ENCODE results near the gene EPHB2. TPM values are rescaled to one million over a fixed set of nuclear protein-coding genes. Genes with fewer than 3 reads are reported as not detected.
A peak's percentile ranks its signal among the peaks of the same experiment; 100 is the strongest.
"Not testable (repeated sequence)": the region's sequence is repeated elsewhere in the genome, so short reads cannot be mapped to it uniquely, and the experiment has no call there.

Gene EPHB2
- total RNA-seq, 2 experiments from 2014 or later = not detected

GRCh38 chr1:22696610-22697009, 14.0 kb upstream of the EPHB2 start:
- CTCF ChIA-PET = no interaction called here
- Mint-ChIP-seq H3K4me1 (ENCODE audit: low read depth) (no peaks in the 10 kb centered on the region), H3K27me3 (ENCODE audit: low read depth) (peaks cover 2% of the 10 kb centered on the region), H3K9me3 (ENCODE audit: insufficient read depth) (no peaks in the 10 kb centered on the region), H3K4me3 (no peak overlapping the region), H3K36me3 (ENCODE audit: low read depth) (no peaks in the 10 kb centered on the region), H3K27ac (no peak overlapping the region)
- ATAC-seq = no peak
- DNase-seq = no peak
- POLR2A ChIA-PET = no interaction called here

- peaks cover 5% of the 10 kb centered on the region for H3K27me3 Mint-ChIP-seq (ENCODE audit: low read depth)
- no peaks in the 10 kb centered on the region for H3K36me3 Mint-ChIP-seq (ENCODE audit: low read depth)
- CTCF ChIA-PET = no interaction called here
- H3K4me1 Mint-ChIP-seq (ENCODE audit: low read depth) = no peaks in the 10 kb centered on the region
- POLR2A ChIA-PET = no interaction called here
- no peak for DNase-seq
- H3K4me3 Mint-ChIP-seq = no peak overlapping the region
- no peaks in the 10 kb centered on the region for H3K9me3 Mint-ChIP-seq (ENCODE audit: insufficient read depth)
- no peak overlapping the region for H3K27ac Mint-ChIP-seq
- no peak for ATAC-seq
Observed at GRCh38 chr1:22697980-22698379, 12.7 kb upstream of the EPHB2 start.

- POLR2A ChIA-PET = interaction anchor here (0.7 kb wide), 1 partner anchor 19 kb away, joined by 3 read pairs; no protein-coding TSS in a partner anchor
- Mint-ChIP-seq H3K9me3 (ENCODE audit: insufficient read depth) (no peaks in the 10 kb centered on the region), H3K27ac (no peak overlapping the region), H3K36me3 (ENCODE audit: low read depth) (no peaks in the 10 kb centered on the region), H3K4me1 (ENCODE audit: low read depth) (no peaks in the 10 kb centered on the region), H3K4me3 (no peak overlapping the region), H3K27me3 (ENCODE audit: low read depth) (peaks cover 8% of the 10 kb centered on the region)
- ATAC-seq = no peak
- CTCF ChIA-PET = no interaction called here
- DNase-seq = no peak
Observed at GRCh38 chr1:22699681-22700520, 10.7 kb upstream of the EPHB2 start.

GRCh38 chr1:22702296-22703085, 8.1 kb upstream of the EPHB2 start:
- ATAC-seq (no peak), DNase-seq (no peak)
- no peak overlapping the region for H3K27ac Mint-ChIP-seq
- no peak overlapping the region for H3K4me3 Mint-ChIP-seq
- H3K27me3 Mint-ChIP-seq (ENCODE audit: low read depth) = peaks cover 21% of the 10 kb centered on the region
- H3K4me1 Mint-ChIP-seq (ENCODE audit: low read depth) = no peaks in the 10 kb centered on the region
- CTCF ChIA-PET = interaction anchor here (0.8 to 3.5 kb wide), 4 partner anchors 15 to 397 kb away, joined by 3 to 35 read pairs (median 8); no protein-coding TSS in a partner anchor
- no peaks in the 10 kb centered on the region for H3K36me3 Mint-ChIP-seq (ENCODE audit: low read depth)
- H3K9me3 Mint-ChIP-seq (ENCODE audit: insufficient read depth) = no peaks in the 10 kb centered on the region
- POLR2A ChIA-PET = no interaction called here

GRCh38 chr1:22704440-22705067, 6.1 kb upstream of the EPHB2 start:
- peak; percentile 82 for DNase-seq
- Mint-ChIP-seq H3K4me3 (no peak overlapping the region), H3K27me3 (ENCODE audit: low read depth) (peaks cover 37% of the 10 kb centered on the region), H3K9me3 (ENCODE audit: insufficient read depth) (no peaks in the 10 kb centered on the region), H3K36me3 (ENCODE audit: low read depth) (no peaks in the 10 kb centered on the region), H3K27ac (no peak overlapping the region), H3K4me1 (ENCODE audit: low read depth) (peaks cover 2% of the 10 kb centered on the region)
- ATAC-seq = peak; percentile 92
- ChIA-PET POLR2A (no interaction called here), CTCF (interaction anchor here (0.5 to 3.5 kb wide), 30 partner anchors 8 to 395 kb away, joined by 3 to 35 read pairs (median 3); no protein-coding TSS in a partner anchor)

GRCh38 chr1:22705586-22705985, 5.1 kb upstream of the EPHB2 start:
- POLR2A ChIA-PET = no interaction called here
- Mint-ChIP-seq H3K27me3 (ENCODE audit: low read depth) (peaks cover 40% of the 10 kb centered on the region), H3K36me3 (ENCODE audit: low read depth) (no peaks in the 10 kb centered on the region), H3K4me1 (ENCODE audit: low read depth) (peaks cover 4% of the 10 kb centered on the region), H3K27ac (no peak overlapping the region), H3K9me3 (ENCODE audit: insufficient read depth) (no peaks in the 10 kb centered on the region), H3K4me3 (no peak overlapping the region)
- CTCF ChIA-PET = interaction anchor here (1.1 to 3.5 kb wide), 4 partner anchors 119 to 242 kb away, joined by 3 to 35 read pairs (median 9); no protein-coding TSS in a partner anchor
- ATAC-seq (no peak), DNase-seq (no peak)

- H3K4me1 Mint-ChIP-seq (ENCODE audit: low read depth); DNase-seq; H3K9me3 Mint-ChIP-seq (ENCODE audit: insufficient read depth); POLR2A ChIA-PET; H3K27ac Mint-ChIP-seq; H3K4me3 Mint-ChIP-seq; H3K36me3 Mint-ChIP-seq (ENCODE audit: low read depth); ATAC-seq: not testable (repeated sequence)
- CTCF ChIA-PET = interaction anchor here (0.5 to 3.5 kb wide), 3 partner anchors 119 to 544 kb away, joined by 3 to 35 read pairs (median 3); no protein-coding TSS in a partner anchor
- H3K27me3 Mint-ChIP-seq (ENCODE audit: low read depth) = peaks cover 40% of the 10 kb centered on the region
Observed at GRCh38 chr1:22706100-22706499, 4.5 kb upstream of the EPHB2 start.

GRCh38 chr1:22708777-22709176, 1.9 kb upstream of the EPHB2 start:
- ChIA-PET POLR2A (no interaction called here), CTCF (no interaction called here)
- peaks cover 54% of the 10 kb centered on the region for H3K27me3 Mint-ChIP-seq (ENCODE audit: low read depth)
- no peaks in the 10 kb centered on the region for H3K9me3 Mint-ChIP-seq (ENCODE audit: insufficient read depth)
- ATAC-seq = no peak
- no peak for DNase-seq
- H3K36me3 Mint-ChIP-seq (ENCODE audit: low read depth) = no peaks in the 10 kb centered on the region
- peaks cover 7% of the 10 kb centered on the region for H3K4me1 Mint-ChIP-seq (ENCODE audit: low read depth)
- no peak overlapping the region for H3K4me3 Mint-ChIP-seq
- H3K27ac Mint-ChIP-seq = no peak overlapping the region

GRCh38 chr1:22709227-22709626, 1.4 kb upstream of the EPHB2 start:
- POLR2A ChIA-PET = no interaction called here
- Mint-ChIP-seq H3K4me1 (ENCODE audit: low read depth) (peaks cover 7% of the 10 kb centered on the region), H3K9me3 (ENCODE audit: insufficient read depth) (no peaks in the 10 kb centered on the region), H3K27me3 (ENCODE audit: low read depth) (peaks cover 57% of the 10 kb centered on the region), H3K4me3 (no peak overlapping the region), H3K36me3 (ENCODE audit: low read depth) (no peaks in the 10 kb centered on the region), H3K27ac (no peak overlapping the region)
- ATAC-seq (no peak), DNase-seq (no peak)
- CTCF ChIA-PET = no interaction called here

- ChIA-PET POLR2A (interaction anchor here (0.6 kb wide), 1 partner anchor 24 kb away, joined by 3 read pairs; no protein-coding TSS in a partner anchor), CTCF (no interaction called here)
- no peak for DNase-seq
- H3K27me3 Mint-ChIP-seq (ENCODE audit: low read depth) = peaks cover 64% of the 10 kb centered on the region
- no peaks in the 10 kb centered on the region for H3K9me3 Mint-ChIP-seq (ENCODE audit: insufficient read depth)
- peak; percentile 38 for ATAC-seq
- H3K36me3 Mint-ChIP-seq (ENCODE audit: low read depth) = no peaks in the 10 kb centered on the region
- H3K4me3 Mint-ChIP-seq = peak overlapping the region; percentile 13
- no peak overlapping the region for H3K27ac Mint-ChIP-seq
- peaks cover 7% of the 10 kb centered on the region for H3K4me1 Mint-ChIP-seq (ENCODE audit: low read depth)
Observed at GRCh38 chr1:22709891-22710700, 543 bp upstream of the EPHB2 start.

- peaks cover 7% of the 10 kb centered on the region for H3K4me1 Mint-ChIP-seq (ENCODE audit: low read depth)
- POLR2A ChIA-PET = no interaction called here
- no peak for DNase-seq
- ATAC-seq = peak; percentile 18
- no peaks in the 10 kb centered on the region for H3K36me3 Mint-ChIP-seq (ENCODE audit: low read depth)
- no peak overlapping the region for H3K4me3 Mint-ChIP-seq
- CTCF ChIA-PET = no interaction called here
- no peaks in the 10 kb centered on the region for H3K9me3 Mint-ChIP-seq (ENCODE audit: insufficient read depth)
- H3K27me3 Mint-ChIP-seq (ENCODE audit: low read depth) = peaks cover 62% of the 10 kb centered on the region
- no peak overlapping the region for H3K27ac Mint-ChIP-seq
Observed at GRCh38 chr1:22711071-22711470, 432 bp downstream of the EPHB2 start.

Measured in activated CD8-positive, alpha-beta T cell treated with anti-CD3 and anti-CD28 coated beads, Interleukin-2, amount 10 ng/mL, durations not matched to agents 7 days and 5 days (primary cell).